ENCODE measurements around the gene ZNF219.

The ZNF219 gene

DNA sequence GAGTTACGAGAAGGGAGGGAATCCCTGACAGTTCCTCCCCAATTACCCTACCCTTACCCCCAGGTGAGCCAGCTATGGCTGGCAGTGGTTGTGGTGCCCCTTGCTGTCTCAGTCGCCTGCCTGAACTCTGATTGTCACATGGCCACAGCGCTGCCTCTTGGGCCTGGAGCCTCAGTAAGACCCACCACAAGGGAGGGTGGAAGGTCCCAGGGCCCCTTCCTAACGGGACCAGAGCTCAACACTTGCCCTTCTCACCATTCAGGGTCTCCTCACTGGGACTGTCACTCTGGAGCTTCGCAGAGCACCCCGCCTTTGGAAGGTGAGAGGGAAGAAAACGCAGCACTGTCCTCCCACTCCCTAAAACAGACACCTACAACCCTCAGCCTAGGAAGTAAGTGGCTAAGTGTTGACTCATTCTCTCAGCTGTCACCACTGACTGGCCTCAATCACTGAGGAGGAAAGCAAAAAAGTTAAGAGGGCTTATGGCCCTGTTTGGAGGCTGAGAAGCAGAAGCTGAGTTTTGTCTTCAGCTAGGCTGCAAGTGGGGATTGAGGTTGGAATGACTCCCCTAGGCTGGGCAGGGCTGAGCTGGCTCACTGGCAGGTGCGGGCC, 3.5 kb upstream of the ZNF219 start:
- no peak for DNase-seq

DNA sequence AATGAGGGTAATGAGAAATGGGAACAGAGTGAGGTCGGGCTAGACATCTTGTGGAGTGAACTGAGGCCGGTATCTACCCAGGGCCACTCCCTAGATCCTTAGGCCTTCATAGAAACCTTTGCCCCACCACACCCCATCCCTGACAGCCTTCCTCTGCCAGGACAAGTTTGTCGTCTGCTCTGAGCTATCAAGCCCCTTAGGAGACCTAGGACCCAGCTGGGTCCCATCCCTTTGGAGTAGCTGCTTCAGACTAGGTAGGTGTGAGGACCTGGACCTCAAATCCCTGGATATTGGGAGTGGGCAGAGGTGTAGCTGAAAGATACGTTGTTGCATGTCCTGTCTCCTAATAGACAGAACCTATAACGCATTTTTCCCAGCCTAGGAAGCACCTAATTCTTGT, 2.5 kb upstream of the ZNF219 start, which contains the start of gene TMEM253:
Gene TMEM253, plus strand, starts transcription at position 136 of the 400 bp plus-strand sequence. CDS start 278 bp downstream, outside the sequence.
- no peak for DNase-seq

GRCh38 chr14:21099596-21099985, 1.1 kb upstream of the ZNF219 start:
- no peak for DNase-seq

DNA sequence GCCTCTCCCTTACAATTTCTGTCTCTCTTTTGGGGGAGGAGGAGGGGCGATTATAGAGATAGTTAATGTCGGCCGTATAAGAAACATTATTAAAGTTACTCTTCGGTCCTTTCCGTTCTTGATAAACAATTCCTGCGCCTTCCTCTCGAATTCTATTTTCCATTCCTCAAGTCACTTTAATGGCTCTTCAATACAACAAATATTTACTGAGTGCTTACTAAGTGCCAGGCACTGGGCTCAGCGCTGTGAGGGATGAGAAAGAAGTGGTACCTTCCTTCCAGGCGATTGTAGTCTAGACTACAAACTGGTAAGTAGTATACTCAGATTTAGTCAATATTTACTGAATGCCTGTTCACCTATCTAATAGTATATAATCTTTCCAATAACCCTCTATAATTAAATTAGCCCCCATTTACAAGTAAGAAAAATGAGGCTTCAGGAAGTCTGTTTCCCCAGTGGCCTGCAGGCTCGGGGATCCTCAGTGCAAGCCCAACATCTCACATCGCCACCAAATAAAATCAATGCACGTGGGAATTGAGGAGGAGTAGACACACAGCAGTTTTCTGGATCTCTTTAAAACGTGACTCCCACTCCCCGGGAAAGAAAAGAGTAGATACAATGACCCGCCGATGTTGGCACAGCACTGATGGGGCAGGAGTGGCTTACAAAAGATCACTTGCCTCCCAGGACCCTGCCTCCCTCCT, 589 bp upstream of the ZNF219 start:
- no peak for DNase-seq

- no peak for DNase-seq
Observed at GRCh38 chr14:21097636-21098075, 799 bp downstream of the ZNF219 start.

GRCh38 chr14:21096978-21097635, 1.3 kb downstream of the ZNF219 start:
- no peak for DNase-seq

DNA sequence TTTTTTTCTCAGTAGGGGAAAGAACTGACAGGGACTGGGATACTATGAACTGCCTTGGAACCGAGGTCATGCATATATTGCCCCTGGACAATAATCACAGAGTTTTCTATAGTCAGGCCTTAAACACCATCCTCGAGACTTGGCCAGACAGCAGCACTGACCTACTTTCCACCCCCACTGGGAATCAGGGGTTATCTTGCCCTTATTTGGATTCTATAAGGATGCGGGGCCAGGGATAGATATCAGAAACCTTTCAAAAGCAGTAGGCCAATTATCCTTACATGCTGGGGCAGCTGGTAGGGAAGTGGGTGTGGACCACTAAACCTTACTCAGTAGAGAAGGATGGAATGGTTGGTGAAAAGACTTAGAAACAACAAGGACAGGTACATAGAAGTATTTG, 2.0 kb downstream of the ZNF219 start:
- no peak for DNase-seq

DNA sequence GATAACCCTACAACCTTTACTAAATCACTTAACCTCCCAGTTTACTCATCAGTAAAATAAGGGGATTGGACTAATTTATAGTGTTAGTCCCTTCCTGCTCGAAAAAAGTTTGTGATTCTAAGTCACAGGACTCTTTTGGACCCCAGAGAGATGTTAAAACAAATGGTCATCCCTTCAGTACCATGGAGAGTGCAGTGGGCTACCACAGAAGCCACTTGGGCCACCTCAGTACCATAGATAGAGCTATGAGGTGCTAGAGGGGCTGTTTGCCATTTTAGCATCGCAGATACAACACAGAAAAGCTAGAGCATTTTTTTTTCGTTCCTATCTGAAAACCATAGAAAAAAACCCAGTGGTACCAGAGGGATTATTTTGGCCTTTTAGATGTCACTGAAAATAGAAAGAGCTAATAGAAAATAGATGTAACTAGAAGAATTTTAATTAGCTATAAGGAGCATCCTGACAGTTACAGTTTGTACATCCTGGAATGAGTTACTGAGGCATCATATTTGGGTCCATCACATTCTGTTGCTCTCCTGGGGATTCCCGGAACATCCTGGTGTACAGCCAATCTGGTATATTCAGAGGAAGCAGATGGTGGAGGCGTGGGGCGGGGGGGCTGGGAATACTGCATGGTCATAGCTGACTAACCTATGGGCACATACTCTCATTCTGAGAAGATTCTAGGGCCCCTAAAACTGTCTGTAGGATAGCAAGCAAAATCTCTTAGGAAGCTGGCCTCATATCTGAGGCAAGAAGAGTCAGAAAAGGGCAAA, 2.8 kb downstream of the ZNF219 start:
- DNase-seq = no peak

DNA sequence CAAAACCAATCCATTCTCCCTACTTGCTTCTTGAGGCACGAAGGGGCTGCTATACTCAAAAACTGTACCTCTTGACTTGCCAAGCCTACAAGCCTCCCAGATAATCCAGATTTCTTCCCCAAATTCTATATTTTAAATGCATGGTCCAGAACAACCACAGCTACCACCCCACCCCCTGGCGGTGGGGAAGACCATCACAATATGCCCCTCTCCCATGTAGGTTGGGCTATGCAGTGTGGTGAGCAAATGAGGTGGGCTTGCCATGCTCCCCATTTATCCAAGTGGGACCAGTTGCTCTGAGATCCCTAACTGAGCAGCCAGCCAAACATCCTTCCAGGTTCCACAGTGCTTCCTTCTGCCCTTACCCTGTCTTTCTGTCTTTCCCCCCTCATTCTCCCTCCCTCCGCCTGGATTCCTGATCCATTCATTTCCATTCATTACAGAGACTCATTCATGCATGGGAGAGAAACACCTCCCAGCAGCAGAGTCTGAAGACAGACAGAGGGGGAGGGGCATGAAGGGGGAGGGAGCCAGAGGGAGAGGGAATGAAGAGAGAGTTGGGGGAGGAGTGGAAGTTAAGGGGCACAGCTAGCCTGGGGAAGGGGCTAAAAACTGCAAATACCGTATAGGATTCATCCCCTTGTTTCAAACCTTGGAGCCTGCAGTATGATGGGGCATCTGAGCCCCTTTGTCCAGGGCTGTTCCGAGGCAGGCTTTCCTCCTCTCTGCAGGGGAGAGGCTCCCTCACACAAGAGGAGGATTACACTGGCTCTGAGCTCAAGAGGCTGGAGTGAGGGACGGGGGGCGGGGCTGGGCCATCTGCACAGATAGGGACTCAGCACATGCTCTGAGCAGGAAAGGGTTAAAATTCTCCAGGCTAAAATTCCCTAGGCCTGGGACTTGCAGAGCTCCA, 4.4 kb downstream of the ZNF219 start:
- no peak for DNase-seq

- no peak for DNase-seq
Observed at GRCh38 chr14:21093018-21093417, 5.4 kb downstream of the ZNF219 start.

- peak; percentile 94 for DNase-seq
Observed at GRCh38 chr14:21092273-21093011, 6.0 kb downstream of the ZNF219 start.

GRCh38 chr14:21091821-21092272, 6.6 kb downstream of the ZNF219 start:
- DNase-seq = no peak

DNA sequence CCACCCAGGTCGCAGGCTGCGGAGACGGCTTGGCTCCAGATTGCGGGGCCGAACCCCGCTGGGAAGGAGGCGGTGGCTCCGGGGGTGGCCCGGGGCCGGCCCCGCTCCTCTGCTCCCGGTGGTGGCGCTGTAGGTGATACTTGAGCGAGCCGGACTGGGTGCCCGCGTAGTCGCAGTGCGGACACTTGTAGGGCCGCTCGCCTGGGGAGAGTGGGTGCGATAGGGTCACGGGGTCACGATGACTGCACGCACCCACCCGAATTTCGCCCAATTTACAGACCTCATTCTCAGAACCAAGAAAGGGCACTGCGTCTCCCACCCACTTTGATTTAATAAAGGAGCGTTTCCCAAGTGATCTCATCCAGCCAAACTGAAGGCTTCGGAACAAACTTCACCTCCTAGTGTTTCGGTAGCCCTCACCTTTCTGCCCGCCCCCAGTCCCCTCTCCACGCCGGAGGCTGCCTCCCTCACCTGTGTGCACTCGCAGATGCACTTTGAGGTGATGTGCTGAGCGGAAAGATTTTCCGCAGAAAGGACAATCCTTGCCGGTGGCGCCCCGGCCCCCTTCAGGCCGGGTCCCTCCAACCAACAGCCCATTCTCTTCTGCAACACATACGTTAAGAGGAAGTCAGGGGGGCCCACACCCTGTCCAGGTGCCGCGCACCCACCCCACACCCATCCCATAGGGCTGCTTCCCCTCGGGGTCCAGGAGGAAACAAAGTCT, 7.4 kb downstream of the ZNF219 start:
- DNase-seq = no peak

- peak; percentile 23 for DNase-seq
Observed at GRCh38 chr14:21090194-21090939, 8.1 kb downstream of the ZNF219 start.

DNA sequence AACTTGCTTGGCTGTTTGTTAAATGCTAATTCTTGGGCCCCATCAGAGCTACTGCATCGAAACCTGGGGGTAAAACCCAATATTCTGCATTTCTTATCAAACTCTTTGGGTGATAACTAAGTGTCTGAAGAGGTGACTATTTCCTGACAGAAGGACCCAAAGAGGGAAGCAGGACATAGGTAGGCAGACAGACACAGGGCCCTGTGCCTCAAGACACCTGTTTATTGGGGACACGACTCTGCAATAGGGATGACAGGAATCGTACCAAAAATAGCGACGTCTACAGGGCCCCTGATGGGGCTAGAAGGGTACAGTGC, 8.6 kb downstream of the ZNF219 start:
- no peak for DNase-seq

- no peak for DNase-seq
Observed at GRCh38 chr14:21089271-21089670, 9.2 kb downstream of the ZNF219 start.

- DNase-seq = no peak
Observed at GRCh38 chr14:21088687-21089086, 9.8 kb downstream of the ZNF219 start.

- peak; percentile 65 for DNase-seq
Observed at GRCh38 chr14:21087294-21088091, 11.0 kb downstream of the ZNF219 start.

DNA sequence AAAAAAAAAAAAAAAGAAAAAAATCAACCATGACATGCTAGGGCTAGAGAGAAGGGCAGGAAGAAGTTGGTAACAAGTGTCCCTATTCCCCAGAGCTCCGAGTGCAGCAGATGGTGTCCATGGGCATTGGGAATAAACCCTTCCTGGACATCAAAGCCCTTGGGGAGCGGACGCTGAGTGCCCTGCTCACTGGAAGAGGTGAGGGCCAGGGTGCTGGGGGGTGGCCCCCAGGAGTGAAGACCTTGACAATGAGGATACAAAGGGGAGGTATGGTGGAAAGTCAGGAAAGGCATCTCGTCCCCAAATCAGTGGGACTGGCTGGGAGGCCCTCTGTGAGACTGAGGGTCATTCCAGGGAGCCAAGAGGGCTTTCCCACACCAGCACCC, 11.6 kb downstream of the ZNF219 start:
- DNase-seq = no peak

All from activated CD4-positive, alpha-beta T cell treated with anti-CD3 and anti-CD28 coated beads, Interleukin-2, amount 50 U/mL, for 1 hour (primary cell).